Esophagus squamous epithelium (tissue), 4 donors: ENCODE results near the gene OR13C4.

Experiments used
- POLR2A ChIP-seq, 4 donors: fragments of 450-650 bp; IDR thresholded peaks; one replicate each; pipeline ENCODE4 v1.6.1; 2017; ENCODE audit warnings: antibody characterized with exemption in 4 of 4, mild to moderate bottlenecking in 4 of 4, moderate library complexity in 3 of 4
- TF ChIP-seq, protein P1 (sequence below), 6 experiments: fragments of 450-650 bp in 4 of 6; fragments of 200-600 bp in 2 of 6; sonication (generic) in 2 of 6; IDR thresholded peaks; one replicate each; pipeline ENCODE4 v1.5.1; 2016 to 2019; ENCODE audit warnings: antibody characterized with exemption in 6 of 6, mild to moderate bottlenecking in 4 of 6, moderate library complexity in 4 of 6

- TF ChIP-seq, protein P1, sequence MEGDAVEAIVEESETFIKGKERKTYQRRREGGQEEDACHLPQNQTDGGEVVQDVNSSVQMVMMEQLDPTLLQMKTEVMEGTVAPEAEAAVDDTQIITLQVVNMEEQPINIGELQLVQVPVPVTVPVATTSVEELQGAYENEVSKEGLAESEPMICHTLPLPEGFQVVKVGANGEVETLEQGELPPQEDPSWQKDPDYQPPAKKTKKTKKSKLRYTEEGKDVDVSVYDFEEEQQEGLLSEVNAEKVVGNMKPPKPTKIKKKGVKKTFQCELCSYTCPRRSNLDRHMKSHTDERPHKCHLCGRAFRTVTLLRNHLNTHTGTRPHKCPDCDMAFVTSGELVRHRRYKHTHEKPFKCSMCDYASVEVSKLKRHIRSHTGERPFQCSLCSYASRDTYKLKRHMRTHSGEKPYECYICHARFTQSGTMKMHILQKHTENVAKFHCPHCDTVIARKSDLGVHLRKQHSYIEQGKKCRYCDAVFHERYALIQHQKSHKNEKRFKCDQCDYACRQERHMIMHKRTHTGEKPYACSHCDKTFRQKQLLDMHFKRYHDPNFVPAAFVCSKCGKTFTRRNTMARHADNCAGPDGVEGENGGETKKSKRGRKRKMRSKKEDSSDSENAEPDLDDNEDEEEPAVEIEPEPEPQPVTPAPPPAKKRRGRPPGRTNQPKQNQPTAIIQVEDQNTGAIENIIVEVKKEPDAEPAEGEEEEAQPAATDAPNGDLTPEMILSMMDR (IDR thresholded peaks at IDR 0.05), result no peak
- no peak for TF ChIP-seq POLR2A (IDR thresholded peaks at IDR 0.05)
Observed at GRCh38 chr9:104556830-104557634, 30.0 kb upstream of the OR13C4 start.
